Keratinocyte (primary cell): ENCODE measurements around the gene ZNF860. TPM values are rescaled to one million over a fixed set of nuclear protein-coding genes. Genes with fewer than 3 reads are reported as not detected.
A peak's percentile ranks its signal among the peaks of the same experiment; 100 is the strongest.

Source experiments
- DNase-seq: peaks from one replicate; pipeline ENCODE4 v3.0.0-alpha.2; 2011; ENCODE audit warnings: low read depth, missing footprints, low spot score
- FAIRE-seq: peaks from 2 replicates; lab custom pipeline; 2011; peaks lifted over from hg19 to GRCh38; lab: Jason Lieb, UNC
- H2AFZ ChIP-seq: 2 replicates; pipeline ENCODE4 v1.6.0; 2012; ENCODE audit warnings: low read length, control low read depth, inconsistent platforms; ENCODE audit not compliant: control insufficient read depth
- H3K27ac ChIP-seq: 2 replicates; pipeline ENCODE4 v1.5.1; 2011; ENCODE audit warnings: low read length; ENCODE audit not compliant: control insufficient read depth, insufficient read depth
- H3K27me3 ChIP-seq: 3 replicates; pipeline ENCODE4 v1.6.0; 2011; ENCODE audit warnings: low read length; ENCODE audit not compliant: control insufficient read depth, insufficient read depth; ENCODE audit errors: extremely low read depth
- H3K36me3 ChIP-seq, 2 experiments: 2 replicates in 1 of 2; 3 replicates in 1 of 2; pipeline ENCODE4 v1.5.1; 2011; ENCODE audit warnings: low read length in 2 of 2, mild to moderate bottlenecking in 1 of 2; ENCODE audit not compliant: control insufficient read depth in 2 of 2, insufficient read depth in 2 of 2; ENCODE audit errors: extremely low read depth in 1 of 2
- H3K4me1 ChIP-seq: 3 replicates; pipeline ENCODE4 v1.5.1; 2011; ENCODE audit warnings: low read length; ENCODE audit not compliant: control insufficient read depth, insufficient read depth; ENCODE audit errors: extremely low read depth
- H3K4me2 ChIP-seq: 3 replicates; pipeline ENCODE4 v1.6.0; 2011; ENCODE audit warnings: low read depth, low read length; ENCODE audit not compliant: control insufficient read depth, insufficient read depth; ENCODE audit errors: extremely low read depth
- H3K4me3 ChIP-seq, 3 experiments: fragments of 200-600 bp in 1 of 3; sonication (generic) in 1 of 3; 2 replicates in 2 of 3; 3 replicates in 1 of 3; pipeline ENCODE4 v1.5.1; 2011 to 2016; ENCODE audit warnings: low read length in 3 of 3, mild to moderate bottlenecking in 3 of 3, control low read depth in 2 of 3, inconsistent platforms in 1 of 3, low read depth in 1 of 3, mixed read lengths in 1 of 3, mixed run types in 1 of 3, moderate library complexity in 1 of 3; ENCODE audit not compliant: control insufficient read depth in 2 of 3, insufficient read depth in 2 of 3; ENCODE audit errors: extremely low read depth in 1 of 3
- H3K79me2 ChIP-seq: 2 replicates; pipeline ENCODE4 v1.6.0; 2012; ENCODE audit warnings: low read length; ENCODE audit not compliant: control insufficient read depth, insufficient read depth
- H3K9ac ChIP-seq: 3 replicates; pipeline ENCODE4 v1.6.0; 2011; ENCODE audit warnings: low read length; ENCODE audit not compliant: control insufficient read depth, insufficient read depth; ENCODE audit errors: extremely low read depth
- H3K9me1 ChIP-seq: 3 replicates; pipeline ENCODE4 v1.6.0; 2011; ENCODE audit warnings: low read length; ENCODE audit not compliant: control insufficient read depth, insufficient read depth; ENCODE audit errors: extremely low read depth
- H3K9me3 ChIP-seq: 2 replicates; pipeline ENCODE4 v1.5.1; 2012; ENCODE audit warnings: low read depth, low read length; ENCODE audit not compliant: control insufficient read depth
- H4K20me1 ChIP-seq: 3 replicates; pipeline ENCODE4 v1.6.0; 2011; ENCODE audit warnings: low read length; ENCODE audit not compliant: control insufficient read depth, insufficient read depth; ENCODE audit errors: extremely low read depth
- CTCF ChIP-seq, 3 experiments: IDR thresholded peaks in 1 of 3; conservative IDR thresholded peaks in 1 of 3; optimal IDR thresholded peaks in 1 of 3; 2 replicates in 2 of 3; 3 replicates in 1 of 3; pipeline versions ENCODE3 to v1.5.1; 2011; ENCODE audit warnings: low read length in 3 of 3, mild to moderate bottlenecking in 3 of 3, moderate library complexity in 2 of 3, control low read depth in 1 of 3, inconsistent platforms in 1 of 3; ENCODE audit not compliant: insufficient read depth in 2 of 3; ENCODE audit errors: extremely low read depth in 1 of 3
- EZH2 ChIP-seq: IDR thresholded peaks from one replicate; pipeline ENCODE4 v1.6.1; 2012; ENCODE audit warnings: inconsistent platforms, mild to moderate bottlenecking, low read length, moderate library complexity
- dilution Hi-C: fragments of 300-500 bp; cut with MboI; formaldehyde crosslinking; loops from one replicate; pipeline ENCODE4 v1.7.0; 2020; ENCODE audit warnings: low sequenced_read_pairs; ENCODE audit not compliant: extremely low pct_ligation_motif_present
- polyA plus RNA-seq, 5 experiments: library from polyadenylated mRNA; depleted of rRNA in 3 of 5; stranded (reverse) in 3 of 5; stranded (forward) in 1 of 5; unstranded in 1 of 5; fragments of >200 nt; gene quantifications; 1 replicate in 1 of 5; 2 replicates in 3 of 5; 3 replicates in 1 of 5; pipeline versions ENCODE4 v1.2.1 to v1.2.3, GENCODE V29; 2011 to 2012; ENCODE audit warnings: missing spikeins in 2 of 5, low read depth in 1 of 5, low replicate concordance in 1 of 5

Gene ZNF860
- polyA plus RNA-seq, 1 donor (not counting 4 experiments of a cell fraction or from before 2014, with no cell fraction given), result 10.3 TPM

GRCh38 chr3:31947671-31948091, 33.9 kb upstream of the ZNF860 start:
- Histone ChIP-seq H3K27ac (peak overlapping the region; percentile 45), H3K9ac (peak overlapping the region; percentile 4), H3K27me3 (no peaks in the 10 kb centered on the region), H3K4me2 (peak overlapping the region; percentile 47), H2AFZ (no peak overlapping the region), H3K4me1 (peaks cover 36% of the 10 kb centered on the region), H3K79me2 (peaks cover 93% of the 10 kb centered on the region), H3K36me3 (peaks cover 2 to 3% of the 10 kb centered on the region in 2 experiments), H3K9me1 (peaks cover 7% of the 10 kb centered on the region), H3K4me3 (no peak overlapping the region), H4K20me1 (peaks cover 18% of the 10 kb centered on the region), H3K9me3 (no peaks in the 10 kb centered on the region)
- DNase-seq (no peak), FAIRE-seq (peak; percentile 79)
- dilution Hi-C loops, result no loop called here
- TF ChIP-seq EZH2 (no peak), CTCF (optimal IDR thresholded peaks at IDR 0.05 in 1 of 3, IDR thresholded peaks at IDR 0.05 in 1 of 3, conservative IDR thresholded peaks at IDR 0.05 in 1 of 3; ENCODE audit: extremely low read depth in 1 of 3, insufficient read depth in 2 of 3, low read length in 3 of 3) (no peak)

- peak overlapping the region; percentile 47 for H3K4me2 ChIP-seq
- H3K9me1 ChIP-seq, result peaks cover 7% of the 10 kb centered on the region
- H3K27ac ChIP-seq, result peak overlapping the region; percentile 45
- H3K4me1 ChIP-seq, result peaks cover 30% of the 10 kb centered on the region
- H3K9ac ChIP-seq, result no peak overlapping the region
- no peaks in the 10 kb centered on the region for H3K9me3 ChIP-seq
- H2AFZ ChIP-seq, result no peak overlapping the region
- no peaks in the 10 kb centered on the region for H3K27me3 ChIP-seq
- H4K20me1 ChIP-seq, result peaks cover 15% of the 10 kb centered on the region
- dilution Hi-C loops, result no loop called here
- TF ChIP-seq CTCF (optimal IDR thresholded peaks at IDR 0.05 in 1 of 3, IDR thresholded peaks at IDR 0.05 in 1 of 3, conservative IDR thresholded peaks at IDR 0.05 in 1 of 3; ENCODE audit: extremely low read depth in 1 of 3, insufficient read depth in 2 of 3, low read length in 3 of 3) (no peak), EZH2 (no peak)
- no peak overlapping the region for H3K4me3 ChIP-seq
- FAIRE-seq (no peak), DNase-seq (no peak)
- H3K36me3 ChIP-seq, result peaks cover 0 to 2% of the 10 kb centered on the region in 2 experiments
- H3K79me2 ChIP-seq, result peaks cover 93% of the 10 kb centered on the region
Observed at GRCh38 chr3:31948280-31948679, 33.3 kb upstream of the ZNF860 start.
